Spleen (tissue), 11 donors: ENCODE measurements around the gene MICU2. TPM values are rescaled to one million over a fixed set of nuclear protein-coding genes. Genes with fewer than 3 reads are reported as not detected.

Experiments
- DNase-seq: peaks from one replicate; pipeline ENCODE4 v3.0.0-alpha.2; 2020
- H3K27ac ChIP-seq, 8 donors: fragments of 200-600 bp; sonication (generic) in 7 of 8; 1 replicate in 4 of 8; 2 replicates in 4 of 8; pipeline versions ENCODE4 v1.5.0 to v1.8.0; 2016 to 2021; ENCODE audit warnings: inconsistent platforms in 4 of 8, mild to moderate bottlenecking in 4 of 8, moderate library complexity in 1 of 8
- H3K27me3 ChIP-seq, 7 donors: fragments of 200-600 bp; sonication (generic) in 6 of 7; replicated peaks in 1 of 7; 1 replicate in 4 of 7; 2 replicates in 3 of 7; pipeline versions ENCODE4 v1.5.0 to v1.8.0; 2016 to 2021; ENCODE audit warnings: inconsistent platforms in 3 of 7, mild to moderate bottlenecking in 1 of 7
- H3K36me3 ChIP-seq, 6 donors: fragments of 200-600 bp; sonication (generic) in 5 of 6; 1 replicate in 4 of 6; 2 replicates in 2 of 6; pipeline versions ENCODE4 v1.5.0 to v1.8.0; 2016 to 2021; ENCODE audit warnings: inconsistent platforms in 2 of 6
- H3K4me1 ChIP-seq, 6 donors: fragments of 200-600 bp; sonication (generic) in 5 of 6; 1 replicate in 3 of 6; 2 replicates in 3 of 6; pipeline versions ENCODE4 v1.5.0 to v1.8.0; 2016 to 2021; ENCODE audit warnings: inconsistent platforms in 3 of 6
- H3K4me3 ChIP-seq, 8 donors: fragments of 200-600 bp; sonication (generic) in 7 of 8; 1 replicate in 4 of 8; 2 replicates in 4 of 8; pipeline versions ENCODE4 v1.5.0 to v1.8.0; 2016 to 2021; ENCODE audit warnings: inconsistent platforms in 4 of 8, mild to moderate bottlenecking in 4 of 8, moderate library complexity in 2 of 8
- H3K9me3 ChIP-seq, 8 donors: fragments of 200-600 bp; sonication (generic) in 7 of 8; 1 replicate in 4 of 8; 2 replicates in 4 of 8; pipeline versions ENCODE4 v1.5.0 to v1.8.0; 2016 to 2021; ENCODE audit warnings: inconsistent platforms in 4 of 8
- POLR2A ChIP-seq, 3 donors: fragments of 450-650 bp; IDR thresholded peaks; one replicate each; pipeline ENCODE4 v1.5.1; 2017; ENCODE audit warnings: antibody characterized with exemption in 3 of 3, mild to moderate bottlenecking in 1 of 3
- POLR2AphosphoS5 ChIP-seq, 3 donors: sonication (generic); formaldehyde crosslinking; IDR thresholded peaks; one replicate each; pipeline ENCODE4 v1.5.1; 2017; ENCODE audit warnings: antibody characterized with exemption in 3 of 3
- WGBS, 5 donors: extraction: QIAGEN DNeasy Blood & Tissue Kit in 3 of 5; methylation state at CpG; one replicate each; pipeline versions ENCODE4 v1.1.5 to v1.1.7; 2013 to 2018; 5-methylcytosine and 5-hydroxymethylcytosine counted together
- intact Hi-C: fragments of 100-400 bp; cut with DNase I; formaldehyde crosslinking; loops from one replicate; pipeline ENCODE4 v1.15.0; 2023; ENCODE audit warnings: low total_unique reads
- polyA plus RNA-seq, 3 donors: library from polyadenylated mRNA; stranded (reverse); fragments of 200-250 nt; gene quantifications; one replicate each; pipeline ENCODE4 v1.2.1, GENCODE V29; 2013
- total RNA-seq, 7 donors: library from RNA; depleted of rRNA in 3 of 7; stranded (reverse); fragments of >200 nt in 3 of 7; fragmentation: NEBNext Ultra II Directional in 4 of 7; extraction: Animal tissue kit (Norgen Biotek cat#: 25700) in 4 of 7; gene quantifications; one replicate each; pipeline versions ENCODE4 v1.1.0 to v1.2.1, GENCODE V29; 2016 to 2021
- TF ChIP-seq, protein P1 (sequence below), 11 experiments: fragments of 200-600 bp in 7 of 11; fragments of 450-650 bp in 4 of 11; sonication (generic) in 4 of 11; IDR thresholded peaks in 8 of 11; conservative IDR thresholded peaks in 3 of 11; 1 replicate in 7 of 11; 2 replicates in 4 of 11; pipeline versions ENCODE4 v1.4.0 to v1.8.0; 2016 to 2021; ENCODE audit warnings: antibody characterized with exemption in 11 of 11, inconsistent platforms in 4 of 11, mild to moderate bottlenecking in 1 of 11
- donor health status: healthy with polysubstance abuse.
- donor health status: DM: no; HTN: no; CAD: no; lungs with moderate emphysema.
- donor health status: DM: no; HTN: no; CAD: no.
- donor health status: Bipolar disorder and iron deficiency.
- donor health status: healthy.
- donor health status: DM: no; HTN: no; CAD: no.
- donor health status: DM: yes; HTN: yes; CAD: no.

Gene MICU2
- total and polyA plus RNA-seq, 10 donors: 28.9 to 84.5 (median 39.6) TPM

GRCh38 chr13:21486322-21486721 is 117.6 kb downstream of the MICU2 start:
- WGBS, 5 donors: 96 to 100% (median 99%) methylated on average over 4 of the region's 4 CpGs
- Histone ChIP-seq H3K27ac (no peak overlapping the region), H3K4me1 (no peaks in the 10 kb centered on the region), H3K36me3 (peaks cover 0 to 26% (median 12%) of the 10 kb centered on the region in 6 donors), H3K4me3 (no peak overlapping the region), H3K27me3 (no peaks in the 10 kb centered on the region), H3K9me3 (peaks cover 0 to 51% (median 35%) of the 10 kb centered on the region in 8 donors)
- TF ChIP-seq, protein P1, sequence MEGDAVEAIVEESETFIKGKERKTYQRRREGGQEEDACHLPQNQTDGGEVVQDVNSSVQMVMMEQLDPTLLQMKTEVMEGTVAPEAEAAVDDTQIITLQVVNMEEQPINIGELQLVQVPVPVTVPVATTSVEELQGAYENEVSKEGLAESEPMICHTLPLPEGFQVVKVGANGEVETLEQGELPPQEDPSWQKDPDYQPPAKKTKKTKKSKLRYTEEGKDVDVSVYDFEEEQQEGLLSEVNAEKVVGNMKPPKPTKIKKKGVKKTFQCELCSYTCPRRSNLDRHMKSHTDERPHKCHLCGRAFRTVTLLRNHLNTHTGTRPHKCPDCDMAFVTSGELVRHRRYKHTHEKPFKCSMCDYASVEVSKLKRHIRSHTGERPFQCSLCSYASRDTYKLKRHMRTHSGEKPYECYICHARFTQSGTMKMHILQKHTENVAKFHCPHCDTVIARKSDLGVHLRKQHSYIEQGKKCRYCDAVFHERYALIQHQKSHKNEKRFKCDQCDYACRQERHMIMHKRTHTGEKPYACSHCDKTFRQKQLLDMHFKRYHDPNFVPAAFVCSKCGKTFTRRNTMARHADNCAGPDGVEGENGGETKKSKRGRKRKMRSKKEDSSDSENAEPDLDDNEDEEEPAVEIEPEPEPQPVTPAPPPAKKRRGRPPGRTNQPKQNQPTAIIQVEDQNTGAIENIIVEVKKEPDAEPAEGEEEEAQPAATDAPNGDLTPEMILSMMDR (IDR thresholded peaks at IDR 0.05 in 8 of 11, conservative IDR thresholded peaks at IDR 0.05 in 3 of 11): no peak
- TF ChIP-seq POLR2AphosphoS5 (IDR thresholded peaks at IDR 0.05): no peak
- no peak for TF ChIP-seq POLR2A (IDR thresholded peaks at IDR 0.05)
- intact Hi-C loops: no loop called here
- no peak for DNase-seq

DNA sequence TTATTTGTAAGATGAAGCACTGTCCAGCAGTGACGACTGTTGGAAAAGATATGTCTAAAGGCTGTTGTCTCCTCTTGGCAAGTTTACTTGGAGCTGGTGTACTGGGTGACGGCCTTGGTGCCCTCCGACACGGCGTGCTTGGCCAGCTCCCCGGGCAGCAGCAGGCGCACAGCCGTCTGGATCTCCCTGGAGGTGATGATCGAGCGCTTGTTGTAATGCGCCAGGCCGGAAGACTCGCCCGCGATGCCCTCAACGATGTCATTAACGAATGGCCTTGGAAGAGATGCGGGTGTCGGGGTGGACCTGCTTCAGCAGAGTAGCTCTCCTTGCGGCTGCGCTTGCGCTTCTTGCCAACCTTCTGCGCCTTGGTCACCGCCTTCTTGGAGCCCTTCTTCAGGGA is 120.2 kb downstream of the MICU2 start:
- no peak overlapping the region for H3K27ac ChIP-seq
- H3K4me1 ChIP-seq: peaks cover 0 to 7% (median 4%) of the 10 kb centered on the region in 6 donors
- H3K27me3 ChIP-seq: peaks cover 0 to 5% (median 0%) of the 10 kb centered on the region in 7 donors
- no peak for TF ChIP-seq POLR2AphosphoS5 (IDR thresholded peaks at IDR 0.05)
- 91 to 95% (median 93%) methylated on average over 20 to 24 of the region's 24 CpGs for WGBS, 5 donors
- H3K36me3 ChIP-seq: peaks cover 0 to under 1% (median 0%) of the 10 kb centered on the region in 6 donors
- H3K9me3 ChIP-seq: peaks cover 0 to 38% (median 33%) of the 10 kb centered on the region in 8 donors
- no peak overlapping the region for H3K4me3 ChIP-seq
- DNase-seq: no peak
- intact Hi-C loops: no loop called here

- intact Hi-C loops: no loop called here
- DNase-seq: no peak
- Histone ChIP-seq H3K27ac (no peak overlapping the region), H3K9me3 (peaks cover 0 to 14% (median 10%) of the 10 kb centered on the region in 8 donors), H3K36me3 (no peaks in the 10 kb centered on the region), H3K27me3 (peaks cover 0 to 5% (median 0%) of the 10 kb centered on the region in 7 donors), H3K4me1 (peaks cover 3 to 21% (median 14%) of the 10 kb centered on the region in 6 donors), H3K4me3 (no peak overlapping the region)
- WGBS, 5 donors: 76 to 83% (median 79%) methylated on average over 6 of the region's 6 CpGs
- TF ChIP-seq, protein P1 (IDR thresholded peaks at IDR 0.05 in 8 of 11, conservative IDR thresholded peaks at IDR 0.05 in 3 of 11): no peak
Observed at GRCh38 chr13:21481359-21481758, 122.6 kb downstream of the MICU2 start.

DNA sequence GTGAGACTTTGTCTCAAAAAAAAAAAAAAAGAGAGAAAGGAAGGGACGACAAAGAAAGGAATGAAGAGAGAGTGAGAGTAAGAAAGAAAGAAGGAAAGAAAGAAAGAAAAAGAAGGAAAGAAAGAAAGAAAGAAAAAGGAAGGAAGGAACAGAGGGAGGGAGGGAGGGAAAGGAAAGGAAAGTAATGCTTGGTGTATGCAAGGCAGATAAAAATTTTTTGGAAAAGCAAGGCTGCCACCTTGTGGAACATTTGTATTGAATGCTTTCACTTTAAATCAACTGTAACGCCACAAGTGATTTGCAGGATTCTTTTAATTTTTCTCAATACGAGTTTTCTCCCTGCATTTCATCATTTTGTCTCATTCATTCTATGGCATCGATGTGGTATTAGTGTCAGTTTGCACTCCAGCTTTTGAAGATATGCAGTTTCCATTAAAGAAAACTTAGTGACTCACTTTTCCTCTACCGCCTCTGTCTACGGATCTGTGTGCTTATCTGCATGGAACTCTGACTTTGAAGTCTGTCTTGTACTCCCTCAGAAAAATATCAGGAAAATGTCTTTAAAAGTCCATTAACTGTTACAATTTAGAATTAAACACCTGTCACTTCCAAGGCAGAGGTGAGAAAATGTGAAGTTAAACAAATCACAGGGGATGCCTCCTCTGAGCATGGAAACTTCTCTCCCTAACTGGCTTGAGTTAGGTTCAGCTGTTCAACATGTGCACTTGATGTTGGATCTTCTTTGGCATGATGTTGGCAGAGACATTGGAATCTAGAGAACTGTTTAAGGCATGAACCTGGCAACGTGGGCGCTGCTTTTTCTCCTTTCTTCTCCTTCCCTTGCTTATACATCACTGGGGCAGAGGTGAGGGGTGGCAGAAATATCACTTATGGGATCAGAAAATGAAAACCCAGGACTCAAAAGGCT is 124.8 kb downstream of the MICU2 start:
- WGBS, 5 donors: 35 to 39% (median 38%) methylated on average over 8 of the region's 8 CpGs
- intact Hi-C loops: loop anchor here (5.0 kb wide), 2 partner anchors 182 to 367 kb away; no protein-coding TSS in a partner anchor
- no peak for DNase-seq
- H3K36me3 ChIP-seq: no peaks in the 10 kb centered on the region
- H3K4me3 ChIP-seq: no peak overlapping the region
- H3K4me1 ChIP-seq: peaks cover 3 to 23% (median 14%) of the 10 kb centered on the region in 6 donors
- H3K27me3 ChIP-seq: peaks cover 0 to 5% (median 0%) of the 10 kb centered on the region in 7 donors
- H3K9me3 ChIP-seq: no peaks in the 10 kb centered on the region
- H3K27ac ChIP-seq: no peak overlapping the region
- no peak for TF ChIP-seq POLR2A (IDR thresholded peaks at IDR 0.05)
- TF ChIP-seq, protein P1 (IDR thresholded peaks at IDR 0.05 in 8 of 11, conservative IDR thresholded peaks at IDR 0.05 in 3 of 11): peak; percentile 43 to 77 (median 68)
